Measurements from ENCODE around the gene SKAP2. TPM values are rescaled to one million over a fixed set of nuclear protein-coding genes. Genes with fewer than 3 reads are reported as not detected.

The SKAP2 gene
- total and polyA plus RNA-seq, 2 experiments from 2014 or later, result 2.5 to 4.4 TPM

GRCh38 chr7:26681819-26682418 is 182.5 kb downstream of the SKAP2 start:
- Mint-ChIP-seq H3K4me1 (peaks cover 7% of the 10 kb centered on the region), H3K36me3 (ENCODE audit: low read depth) (no peaks in the 10 kb centered on the region), H3K27me3 (ENCODE audit: insufficient read depth, low read depth, poor library complexity) (peaks cover 2% of the 10 kb centered on the region), H3K27ac (no peak overlapping the region), H3K4me3 (no peak overlapping the region), H3K9me3 (no peaks in the 10 kb centered on the region)
- Histone ChIP-seq H3K79me2 (replicated peaks; ENCODE audit: insufficient read depth) (no peaks in the 10 kb centered on the region), H3K36me3 (ENCODE audit: insufficient read depth) (no peaks in the 10 kb centered on the region), H3F3A (replicated peaks; ENCODE audit: low read depth) (no peaks in the 10 kb centered on the region), H3K27ac (ENCODE audit: low read depth) (no peak overlapping the region), H2AFZ (no peak overlapping the region), H3K4me3 (no peak overlapping the region), H3K9me2 (ENCODE audit: insufficient read depth) (no peaks in the 10 kb centered on the region), H3K4me1 (ENCODE audit: insufficient read depth) (peaks cover 5% of the 10 kb centered on the region), H3K4me2 (no peak overlapping the region), H4K20me1 (replicated peaks; ENCODE audit: insufficient read depth) (no peaks in the 10 kb centered on the region), H3K27me3 (ENCODE audit: insufficient read depth) (no peaks in the 10 kb centered on the region)
- no peak for ATAC-seq
- peak; percentile 43 for DNase-seq (ENCODE audit: low spot score)
- TF ChIP-seq, protein P1, sequence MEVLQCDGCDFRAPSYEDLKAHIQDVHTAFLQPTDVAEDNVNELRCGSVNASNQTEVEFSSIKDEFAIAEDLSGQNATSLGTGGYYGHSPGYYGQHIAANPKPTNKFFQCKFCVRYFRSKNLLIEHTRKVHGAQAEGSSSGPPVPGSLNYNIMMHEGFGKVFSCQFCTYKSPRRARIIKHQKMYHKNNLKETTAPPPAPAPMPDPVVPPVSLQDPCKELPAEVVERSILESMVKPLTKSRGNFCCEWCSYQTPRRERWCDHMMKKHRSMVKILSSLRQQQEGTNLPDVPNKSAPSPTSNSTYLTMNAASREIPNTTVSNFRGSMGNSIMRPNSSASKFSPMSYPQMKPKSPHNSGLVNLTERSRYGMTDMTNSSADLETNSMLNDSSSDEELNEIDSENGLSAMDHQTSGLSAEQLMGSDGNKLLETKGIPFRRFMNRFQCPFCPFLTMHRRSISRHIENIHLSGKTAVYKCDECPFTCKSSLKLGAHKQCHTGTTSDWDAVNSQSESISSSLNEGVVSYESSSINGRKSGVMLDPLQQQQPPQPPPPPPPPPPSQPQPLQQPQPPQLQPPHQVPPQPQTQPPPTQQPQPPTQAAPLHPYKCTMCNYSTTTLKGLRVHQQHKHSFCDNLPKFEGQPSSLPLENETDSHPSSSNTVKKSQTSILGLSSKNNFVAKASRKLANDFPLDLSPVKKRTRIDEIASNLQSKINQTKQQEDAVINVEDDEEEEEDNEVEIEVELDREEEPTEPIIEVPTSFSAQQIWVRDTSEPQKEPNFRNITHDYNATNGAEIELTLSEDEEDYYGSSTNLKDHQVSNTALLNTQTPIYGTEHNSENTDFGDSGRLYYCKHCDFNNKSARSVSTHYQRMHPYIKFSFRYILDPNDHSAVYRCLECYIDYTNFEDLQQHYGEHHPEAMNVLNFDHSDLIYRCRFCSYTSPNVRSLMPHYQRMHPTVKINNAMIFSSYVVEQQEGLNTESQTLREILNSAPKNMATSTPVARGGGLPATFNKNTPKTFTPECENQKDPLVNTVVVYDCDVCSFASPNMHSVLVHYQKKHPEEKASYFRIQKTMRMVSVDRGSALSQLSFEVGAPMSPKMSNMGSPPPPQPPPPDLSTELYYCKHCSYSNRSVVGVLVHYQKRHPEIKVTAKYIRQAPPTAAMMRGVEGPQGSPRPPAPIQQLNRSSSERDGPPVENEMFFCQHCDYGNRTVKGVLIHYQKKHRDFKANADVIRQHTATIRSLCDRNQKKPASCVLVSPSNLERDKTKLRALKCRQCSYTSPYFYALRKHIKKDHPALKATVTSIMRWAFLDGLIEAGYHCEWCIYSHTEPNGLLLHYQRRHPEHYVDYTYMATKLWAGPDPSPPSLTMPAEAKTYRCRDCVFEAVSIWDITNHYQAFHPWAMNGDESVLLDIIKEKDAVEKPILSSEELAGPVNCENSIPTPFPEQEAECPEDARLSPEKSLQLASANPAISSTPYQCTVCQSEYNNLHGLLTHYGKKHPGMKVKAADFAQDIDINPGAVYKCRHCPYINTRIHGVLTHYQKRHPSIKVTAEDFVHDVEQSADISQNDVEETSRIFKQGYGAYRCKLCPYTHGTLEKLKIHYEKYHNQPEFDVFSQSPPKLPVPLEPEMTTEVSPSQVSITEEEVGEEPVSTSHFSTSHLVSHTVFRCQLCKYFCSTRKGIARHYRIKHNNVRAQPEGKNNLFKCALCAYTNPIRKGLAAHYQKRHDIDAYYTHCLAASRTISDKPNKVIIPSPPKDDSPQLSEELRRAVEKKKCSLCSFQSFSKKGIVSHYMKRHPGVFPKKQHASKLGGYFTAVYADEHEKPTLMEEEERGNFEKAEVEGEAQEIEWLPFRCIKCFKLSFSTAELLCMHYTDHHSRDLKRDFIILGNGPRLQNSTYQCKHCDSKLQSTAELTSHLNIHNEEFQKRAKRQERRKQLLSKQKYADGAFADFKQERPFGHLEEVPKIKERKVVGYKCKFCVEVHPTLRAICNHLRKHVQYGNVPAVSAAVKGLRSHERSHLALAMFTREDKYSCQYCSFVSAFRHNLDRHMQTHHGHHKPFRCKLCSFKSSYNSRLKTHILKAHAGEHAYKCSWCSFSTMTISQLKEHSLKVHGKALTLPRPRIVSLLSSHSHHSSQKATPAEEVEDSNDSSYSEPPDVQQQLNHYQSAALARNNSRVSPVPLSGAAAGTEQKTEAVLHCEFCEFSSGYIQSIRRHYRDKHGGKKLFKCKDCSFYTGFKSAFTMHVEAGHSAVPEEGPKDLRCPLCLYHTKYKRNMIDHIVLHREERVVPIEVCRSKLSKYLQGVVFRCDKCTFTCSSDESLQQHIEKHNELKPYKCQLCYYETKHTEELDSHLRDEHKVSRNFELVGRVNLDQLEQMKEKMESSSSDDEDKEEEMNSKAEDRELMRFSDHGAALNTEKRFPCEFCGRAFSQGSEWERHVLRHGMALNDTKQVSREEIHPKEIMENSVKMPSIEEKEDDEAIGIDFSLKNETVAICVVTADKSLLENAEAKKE (CRISPR knock-in tag; IDR thresholded peaks at IDR 0.05), result no peak
- TF ChIP-seq CTCF (conservative IDR thresholded peaks at IDR 0.05; ENCODE audit: low read depth in 2 of 2) (peak; percentile 61 to 88), POLR2AphosphoS5 (IDR thresholded peaks at IDR 0.05; ENCODE audit: low read depth) (no peak), NANOG (IDR thresholded peaks at IDR 0.05; ENCODE audit: borderline replicate concordance) (no peak), ZNF114 (CRISPR knock-in tag; IDR thresholded peaks at IDR 0.05) (no peak)
- TF ChIP-seq, protein P2, sequence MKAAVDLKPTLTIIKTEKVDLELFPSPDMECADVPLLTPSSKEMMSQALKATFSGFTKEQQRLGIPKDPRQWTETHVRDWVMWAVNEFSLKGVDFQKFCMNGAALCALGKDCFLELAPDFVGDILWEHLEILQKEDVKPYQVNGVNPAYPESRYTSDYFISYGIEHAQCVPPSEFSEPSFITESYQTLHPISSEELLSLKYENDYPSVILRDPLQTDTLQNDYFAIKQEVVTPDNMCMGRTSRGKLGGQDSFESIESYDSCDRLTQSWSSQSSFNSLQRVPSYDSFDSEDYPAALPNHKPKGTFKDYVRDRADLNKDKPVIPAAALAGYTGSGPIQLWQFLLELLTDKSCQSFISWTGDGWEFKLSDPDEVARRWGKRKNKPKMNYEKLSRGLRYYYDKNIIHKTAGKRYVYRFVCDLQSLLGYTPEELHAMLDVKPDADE (IDR thresholded peaks at IDR 0.05), result no peak

Measured in GM23338 (cell line).